Spleen (tissue), 7 donors: ENCODE data around the gene MOXD1.

ENCODE experiments used
- POLR2A ChIP-seq, 3 donors: fragments of 450-650 bp; IDR thresholded peaks; one replicate each; pipeline ENCODE4 v1.5.1; 2017; ENCODE audit warnings: antibody characterized with exemption in 3 of 3, mild to moderate bottlenecking in 1 of 3
- POLR2AphosphoS5 ChIP-seq, 3 donors: sonication (generic); formaldehyde crosslinking; IDR thresholded peaks; one replicate each; pipeline ENCODE4 v1.5.1; 2017; ENCODE audit warnings: antibody characterized with exemption in 3 of 3
- TF ChIP-seq, protein P1 (sequence below), 11 experiments: fragments of 200-600 bp in 7 of 11; fragments of 450-650 bp in 4 of 11; sonication (generic) in 4 of 11; IDR thresholded peaks in 8 of 11; conservative IDR thresholded peaks in 3 of 11; 1 replicate in 7 of 11; 2 replicates in 4 of 11; pipeline versions ENCODE4 v1.4.0 to v1.8.0; 2016 to 2021; ENCODE audit warnings: antibody characterized with exemption in 11 of 11, inconsistent platforms in 4 of 11, mild to moderate bottlenecking in 1 of 11
- donor health status: DM: no; HTN: no; CAD: no; lungs with moderate emphysema.
- donor health status: DM: no; HTN: no; CAD: no.
- donor health status: DM: no; HTN: no; CAD: no.

DNA sequence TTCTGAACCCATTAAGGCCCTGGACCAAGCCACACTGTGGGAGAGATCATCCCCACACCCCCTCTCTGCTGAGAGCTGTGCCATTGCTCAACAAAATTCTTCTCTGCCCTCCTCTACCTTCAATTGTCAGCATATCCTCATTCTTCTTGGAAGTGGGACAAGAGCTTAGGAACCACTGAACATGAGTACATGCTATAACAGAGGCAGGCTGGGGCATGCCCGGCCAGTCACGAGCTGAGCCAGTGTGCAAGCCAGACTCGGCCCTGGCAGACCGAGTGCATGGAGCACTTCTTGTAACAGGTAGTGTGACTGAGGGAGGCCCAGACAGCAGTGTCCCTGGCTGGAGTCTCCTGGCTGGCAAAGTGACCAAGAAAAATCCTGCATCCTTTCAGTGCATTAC, 149.2 kb downstream of the MOXD1 start:
- TF ChIP-seq, protein P1, sequence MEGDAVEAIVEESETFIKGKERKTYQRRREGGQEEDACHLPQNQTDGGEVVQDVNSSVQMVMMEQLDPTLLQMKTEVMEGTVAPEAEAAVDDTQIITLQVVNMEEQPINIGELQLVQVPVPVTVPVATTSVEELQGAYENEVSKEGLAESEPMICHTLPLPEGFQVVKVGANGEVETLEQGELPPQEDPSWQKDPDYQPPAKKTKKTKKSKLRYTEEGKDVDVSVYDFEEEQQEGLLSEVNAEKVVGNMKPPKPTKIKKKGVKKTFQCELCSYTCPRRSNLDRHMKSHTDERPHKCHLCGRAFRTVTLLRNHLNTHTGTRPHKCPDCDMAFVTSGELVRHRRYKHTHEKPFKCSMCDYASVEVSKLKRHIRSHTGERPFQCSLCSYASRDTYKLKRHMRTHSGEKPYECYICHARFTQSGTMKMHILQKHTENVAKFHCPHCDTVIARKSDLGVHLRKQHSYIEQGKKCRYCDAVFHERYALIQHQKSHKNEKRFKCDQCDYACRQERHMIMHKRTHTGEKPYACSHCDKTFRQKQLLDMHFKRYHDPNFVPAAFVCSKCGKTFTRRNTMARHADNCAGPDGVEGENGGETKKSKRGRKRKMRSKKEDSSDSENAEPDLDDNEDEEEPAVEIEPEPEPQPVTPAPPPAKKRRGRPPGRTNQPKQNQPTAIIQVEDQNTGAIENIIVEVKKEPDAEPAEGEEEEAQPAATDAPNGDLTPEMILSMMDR (IDR thresholded peaks at IDR 0.05 in 8 of 11, conservative IDR thresholded peaks at IDR 0.05 in 3 of 11), result no peak
- TF ChIP-seq POLR2AphosphoS5 (IDR thresholded peaks at IDR 0.05) (no peak), POLR2A (IDR thresholded peaks at IDR 0.05) (no peak)
